Mammary epithelial cell (primary cell): ENCODE results near the gene LTF.

Experiments
- CTCF ChIP-seq, 2 donors: IDR thresholded peaks in 1 of 2; conservative IDR thresholded peaks in 1 of 2; 2 replicates each; pipeline ENCODE4 v1.5.1; 2011 to 2012; ENCODE audit warnings: inconsistent platforms in 2 of 2, low read length in 2 of 2, mild to moderate bottlenecking in 2 of 2, control low read depth in 1 of 2, low read depth in 1 of 2; ENCODE audit not compliant: insufficient read depth in 1 of 2; ENCODE audit errors: extremely low read depth in 1 of 2
- EZH2 ChIP-seq: IDR thresholded peaks from 2 replicates; pipeline ENCODE4 v1.6.1; 2012; ENCODE audit warnings: low read length, inconsistent platforms, borderline replicate concordance

- TF ChIP-seq EZH2 (no peak), CTCF (conservative IDR thresholded peaks at IDR 0.05 in 1 of 2, IDR thresholded peaks at IDR 0.05 in 1 of 2; ENCODE audit: extremely low read depth in 1 of 2, insufficient read depth in 1 of 2, low read depth in 1 of 2, low read length in 2 of 2) (no peak)
These were observed 64.5 kb downstream of the LTF start for GRCh38 chr3:46400000-46400734.
